Tibial nerve (tissue), 4 donors: ENCODE data around the gene ADGRF5.

ENCODE experiments used
- EP300 ChIP-seq, 2 donors: sonication (generic); formaldehyde crosslinking; IDR thresholded peaks; one replicate each; pipeline ENCODE4 v1.6.1; 2017; ENCODE audit warnings: antibody characterized with exemption in 2 of 2, mild to moderate bottlenecking in 1 of 2
- POLR2A ChIP-seq, 2 donors: fragments of 450-650 bp; IDR thresholded peaks; one replicate each; pipeline ENCODE4 v1.6.1; 2017; ENCODE audit warnings: antibody characterized with exemption in 2 of 2, mild to moderate bottlenecking in 2 of 2, moderate library complexity in 2 of 2
- TF ChIP-seq, protein P1 (sequence below), 5 experiments: fragments of 200-600 bp in 3 of 5; fragments of 450-650 bp in 2 of 5; sonication (generic) in 3 of 5; IDR thresholded peaks; one replicate each; pipeline ENCODE4 v1.5.1; 2016 to 2019; ENCODE audit warnings: antibody characterized with exemption in 5 of 5, mild to moderate bottlenecking in 3 of 5, moderate library complexity in 2 of 5

DNA sequence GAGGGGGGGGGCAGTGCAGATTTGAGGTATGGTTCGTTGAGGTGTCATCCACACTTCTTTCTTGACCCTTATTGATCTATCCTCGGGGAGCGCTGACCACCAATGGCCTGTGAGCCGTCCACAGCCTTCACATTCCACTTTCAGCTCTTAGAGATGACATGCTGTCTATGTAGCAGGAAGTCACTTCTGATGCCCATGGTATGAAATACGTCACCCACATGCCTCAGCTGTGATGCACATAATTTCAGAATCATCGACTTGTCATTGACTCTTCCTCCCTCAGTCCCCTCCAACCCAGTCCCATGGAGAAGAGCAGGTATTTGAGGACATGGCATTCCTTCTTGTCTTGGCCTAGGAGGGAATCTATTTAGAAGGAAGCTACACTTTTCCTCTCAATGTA, 4.7 kb upstream of the ADGRF5 start:
- TF ChIP-seq POLR2A (IDR thresholded peaks at IDR 0.05) (no peak), EP300 (IDR thresholded peaks at IDR 0.05) (no peak)
- TF ChIP-seq, protein P1, sequence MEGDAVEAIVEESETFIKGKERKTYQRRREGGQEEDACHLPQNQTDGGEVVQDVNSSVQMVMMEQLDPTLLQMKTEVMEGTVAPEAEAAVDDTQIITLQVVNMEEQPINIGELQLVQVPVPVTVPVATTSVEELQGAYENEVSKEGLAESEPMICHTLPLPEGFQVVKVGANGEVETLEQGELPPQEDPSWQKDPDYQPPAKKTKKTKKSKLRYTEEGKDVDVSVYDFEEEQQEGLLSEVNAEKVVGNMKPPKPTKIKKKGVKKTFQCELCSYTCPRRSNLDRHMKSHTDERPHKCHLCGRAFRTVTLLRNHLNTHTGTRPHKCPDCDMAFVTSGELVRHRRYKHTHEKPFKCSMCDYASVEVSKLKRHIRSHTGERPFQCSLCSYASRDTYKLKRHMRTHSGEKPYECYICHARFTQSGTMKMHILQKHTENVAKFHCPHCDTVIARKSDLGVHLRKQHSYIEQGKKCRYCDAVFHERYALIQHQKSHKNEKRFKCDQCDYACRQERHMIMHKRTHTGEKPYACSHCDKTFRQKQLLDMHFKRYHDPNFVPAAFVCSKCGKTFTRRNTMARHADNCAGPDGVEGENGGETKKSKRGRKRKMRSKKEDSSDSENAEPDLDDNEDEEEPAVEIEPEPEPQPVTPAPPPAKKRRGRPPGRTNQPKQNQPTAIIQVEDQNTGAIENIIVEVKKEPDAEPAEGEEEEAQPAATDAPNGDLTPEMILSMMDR (IDR thresholded peaks at IDR 0.05): no peak
